Ascending aorta (tissue), 2 donors: ENCODE measurements around the gene SYPL1. TPM values are rescaled to one million over a fixed set of nuclear protein-coding genes. Genes with fewer than 3 reads are reported as not detected.

Source experiments
- DNase-seq, 2 donors: peaks; one replicate each; pipeline ENCODE4 v3.0.0-alpha.2; 2019; ENCODE audit warnings: low spot score in 2 of 2
- H3K27ac ChIP-seq, 2 donors: fragments of 200-600 bp; sonication (generic); one replicate each; pipeline ENCODE4 v1.5.1; 2016 to 2017; ENCODE audit warnings: mild to moderate bottlenecking in 1 of 2
- H3K27me3 ChIP-seq: fragments of 200-600 bp; sonication (generic); one replicate; pipeline ENCODE4 v1.5.1; 2017
- H3K36me3 ChIP-seq, 2 donors: fragments of 200-600 bp; sonication (generic); one replicate each; pipeline ENCODE4 v1.5.1; 2016
- H3K4me1 ChIP-seq, 2 donors: fragments of 200-600 bp; sonication (generic); one replicate each; pipeline ENCODE4 v1.5.1; 2016 to 2017; ENCODE audit warnings: mild to moderate bottlenecking in 1 of 2
- H3K4me3 ChIP-seq, 2 donors: fragments of 200-600 bp; sonication (generic); one replicate each; pipeline ENCODE4 v1.5.1; 2016 to 2017; ENCODE audit warnings: mild to moderate bottlenecking in 1 of 2
- H3K9me3 ChIP-seq, 2 donors: fragments of 200-600 bp; sonication (generic); one replicate each; pipeline ENCODE4 v1.5.1; 2016
- CTCF ChIP-seq, 3 experiments: fragments of 200-600 bp in 2 of 3; fragments of 450-650 bp in 1 of 3; sonication (generic) in 2 of 3; IDR thresholded peaks; one replicate each; pipeline ENCODE4 v1.5.1; 2016 to 2019; ENCODE audit warnings: antibody characterized with exemption in 3 of 3, mild to moderate bottlenecking in 1 of 3, moderate library complexity in 1 of 3
- intact Hi-C: fragments of 100-400 bp; cut with DNase I; formaldehyde crosslinking; loops from one replicate; pipeline ENCODE4 v1.15.1; 2023
- total RNA-seq: library from RNA; depleted of rRNA; stranded (reverse); fragments of >200 nt; gene quantifications from one replicate; pipeline ENCODE4 v1.1.0, GENCODE V29; 2016

SYPL1 gene
- total RNA-seq, 1 donor from 2014 or later, result 17.5 TPM

DNA sequence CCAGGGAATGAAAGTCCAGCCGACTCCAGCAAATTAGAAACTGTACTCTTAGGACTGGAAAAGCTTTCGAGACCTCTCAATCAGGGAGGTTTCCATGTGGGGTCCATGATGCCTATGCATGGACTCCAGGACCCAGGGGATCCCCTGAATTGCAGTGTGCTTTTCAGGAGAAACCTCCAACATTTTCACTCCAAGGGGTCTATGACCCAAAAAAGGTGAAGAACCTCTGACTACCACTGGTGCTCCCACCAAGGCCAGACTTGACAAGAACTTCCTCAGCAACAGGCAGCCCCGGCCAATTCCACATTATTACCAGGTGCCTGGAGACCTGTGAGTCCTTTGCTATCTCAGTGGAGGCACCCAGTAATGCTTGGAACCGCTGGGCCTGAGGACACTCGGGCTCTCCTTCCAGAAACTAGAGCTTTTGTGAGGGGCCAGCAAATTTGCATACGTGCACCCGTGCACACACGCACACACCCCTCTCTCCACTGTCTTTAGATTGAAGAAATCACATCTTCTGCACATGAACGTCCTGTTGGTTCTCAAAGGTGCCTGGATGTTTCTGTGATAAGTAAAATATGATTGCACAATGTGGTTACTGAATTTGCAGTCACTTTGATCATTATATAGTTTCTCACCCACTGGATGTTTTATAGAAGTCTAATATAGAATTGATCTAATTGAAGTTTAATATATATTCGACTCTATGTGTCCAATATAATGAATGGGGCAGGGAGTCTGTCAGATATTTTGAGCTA, 54.7 kb downstream of the SYPL1 start:
- no peak overlapping the region for H3K27ac ChIP-seq
- H3K4me1 ChIP-seq, result no peaks in the 10 kb centered on the region
- H3K4me3 ChIP-seq, result no peak overlapping the region
- intact Hi-C loops, result loop anchor here (1.0 to 10.0 kb wide), 2 partner anchors 96 to 407 kb away; no protein-coding TSS in a partner anchor
- no peak for TF ChIP-seq CTCF (IDR thresholded peaks at IDR 0.05)
- H3K36me3 ChIP-seq, result no peaks in the 10 kb centered on the region
- H3K9me3 ChIP-seq, result no peaks in the 10 kb centered on the region
- H3K27me3 ChIP-seq, result no peaks in the 10 kb centered on the region
- DNase-seq, result no peak

DNA sequence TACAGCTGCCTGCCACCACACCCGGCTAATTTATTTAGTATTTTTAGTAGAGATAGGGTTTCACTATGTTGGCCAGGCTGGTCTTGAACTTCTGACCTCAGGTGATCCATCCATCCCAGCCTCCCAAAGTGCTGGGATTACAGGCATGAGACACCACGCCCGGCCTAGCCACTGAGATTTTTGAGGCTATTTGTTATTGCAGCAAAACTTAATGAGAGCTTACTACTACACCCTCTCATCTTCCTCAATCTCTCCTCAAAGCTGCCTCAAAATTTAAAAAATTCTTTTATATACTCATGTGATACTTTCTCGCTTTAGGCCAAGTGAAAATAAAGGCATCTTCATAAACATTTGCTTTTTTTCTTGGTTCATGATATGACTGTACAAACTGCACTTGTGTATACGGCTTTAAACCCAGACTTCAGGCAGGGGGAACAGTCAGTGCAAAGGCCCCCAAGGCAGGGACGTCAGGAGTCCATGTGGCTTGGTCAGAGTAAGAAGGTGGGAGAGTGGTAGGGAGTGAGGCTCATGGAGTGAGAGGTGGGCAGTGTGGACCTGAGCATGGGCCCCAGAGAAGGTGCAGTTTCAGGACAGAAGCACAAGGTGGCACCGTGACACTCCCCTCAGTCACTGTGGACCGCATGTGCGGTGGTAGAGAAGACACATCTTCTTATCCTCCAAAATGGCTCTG, 55.5 kb downstream of the SYPL1 start:
- Histone ChIP-seq H3K36me3 (no peaks in the 10 kb centered on the region), H3K9me3 (no peaks in the 10 kb centered on the region), H3K27ac (no peak overlapping the region), H3K27me3 (no peaks in the 10 kb centered on the region), H3K4me3 (no peak overlapping the region), H3K4me1 (no peaks in the 10 kb centered on the region)
- DNase-seq, result peak in 1 of 2 donors; percentile 80
- intact Hi-C loops, result loop anchor here (1.0 to 10.0 kb wide), 2 partner anchors 97 to 408 kb away; no protein-coding TSS in a partner anchor
- peak; percentile 84 to 89 (median 85) for TF ChIP-seq CTCF (IDR thresholded peaks at IDR 0.05)

GRCh38 chr7:106054971-106055532, 57.1 kb downstream of the SYPL1 start:
- no peak overlapping the region for H3K4me3 ChIP-seq
- DNase-seq, result no peak
- peaks cover 0 to 5% of the 10 kb centered on the region in 2 donors for H3K4me1 ChIP-seq
- no peak overlapping the region for H3K27ac ChIP-seq
- H3K27me3 ChIP-seq, result no peaks in the 10 kb centered on the region
- no peak for TF ChIP-seq CTCF (IDR thresholded peaks at IDR 0.05)
- H3K36me3 ChIP-seq, result no peaks in the 10 kb centered on the region
- H3K9me3 ChIP-seq, result no peaks in the 10 kb centered on the region
- intact Hi-C loops, result loop anchor here (10.0 kb wide), 1 partner anchor 410 kb away; no protein-coding TSS in a partner anchor

DNA sequence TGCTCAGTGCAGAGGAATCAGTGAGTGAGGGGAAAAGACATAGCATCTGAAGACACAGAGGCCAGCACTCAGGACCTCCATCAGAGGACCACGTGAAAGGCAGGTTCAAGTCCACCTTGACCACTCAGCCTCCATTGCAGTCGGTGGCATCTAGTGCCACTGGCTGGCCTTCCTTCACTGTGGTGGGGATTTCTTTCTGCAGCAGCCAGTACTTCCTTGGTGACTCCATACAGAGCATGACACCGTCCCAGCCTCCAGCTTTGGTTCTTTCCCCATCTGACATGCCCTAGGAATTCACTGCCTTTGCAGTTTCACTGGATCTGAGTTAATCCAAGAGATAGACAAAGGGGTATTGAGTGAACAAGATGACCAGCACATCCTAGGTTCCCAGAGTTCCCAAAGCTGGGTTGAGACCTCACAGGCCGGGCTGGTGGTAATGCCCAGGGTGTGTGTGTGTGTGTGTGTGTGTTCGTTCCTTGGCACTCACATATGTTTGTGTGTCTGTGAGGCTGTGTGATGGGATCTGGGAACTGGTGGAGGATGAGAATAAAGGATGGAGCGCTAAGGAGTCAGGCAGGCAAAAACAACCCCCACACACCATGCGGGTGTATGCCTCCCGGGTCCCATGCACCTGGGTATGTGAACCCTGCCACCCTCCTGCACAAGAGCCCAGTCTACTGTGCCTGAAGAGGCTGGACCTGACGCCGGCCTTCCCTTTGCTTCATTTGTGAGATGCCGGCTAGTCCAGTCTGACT, 57.8 kb downstream of the SYPL1 start:
- intact Hi-C loops, result loop anchor here (10.0 kb wide), 1 partner anchor 410 kb away; no protein-coding TSS in a partner anchor
- DNase-seq, result no peak
- no peaks in the 10 kb centered on the region for H3K9me3 ChIP-seq
- no peaks in the 10 kb centered on the region for H3K27me3 ChIP-seq
- no peak overlapping the region for H3K4me3 ChIP-seq
- H3K27ac ChIP-seq, result no peak overlapping the region
- H3K36me3 ChIP-seq, result no peaks in the 10 kb centered on the region
- peaks cover 0 to 5% of the 10 kb centered on the region in 2 donors for H3K4me1 ChIP-seq
- no peak for TF ChIP-seq CTCF (IDR thresholded peaks at IDR 0.05)

- Histone ChIP-seq H3K36me3 (no peaks in the 10 kb centered on the region), H3K9me3 (no peaks in the 10 kb centered on the region), H3K27me3 (no peaks in the 10 kb centered on the region), H3K27ac (no peak overlapping the region), H3K4me1 (peaks cover 0 to 5% of the 10 kb centered on the region in 2 donors), H3K4me3 (no peak overlapping the region)
- intact Hi-C loops, result loop anchor here (10.0 kb wide), 1 partner anchor 412 kb away; no protein-coding TSS in a partner anchor
- no peak for TF ChIP-seq CTCF (IDR thresholded peaks at IDR 0.05)
- DNase-seq, result no peak
Measured at GRCh38 chr7:106053109-106053508, 59.0 kb downstream of the SYPL1 start.
